ENCODE data around the gene JAML. TPM values are rescaled to one million over a fixed set of nuclear protein-coding genes. Genes with fewer than 3 reads are reported as not detected.

Gene JAML
- total and polyA plus RNA-seq, 2 of the 4 experiments (the other 2 are of a cell fraction), result not detected

DNA sequence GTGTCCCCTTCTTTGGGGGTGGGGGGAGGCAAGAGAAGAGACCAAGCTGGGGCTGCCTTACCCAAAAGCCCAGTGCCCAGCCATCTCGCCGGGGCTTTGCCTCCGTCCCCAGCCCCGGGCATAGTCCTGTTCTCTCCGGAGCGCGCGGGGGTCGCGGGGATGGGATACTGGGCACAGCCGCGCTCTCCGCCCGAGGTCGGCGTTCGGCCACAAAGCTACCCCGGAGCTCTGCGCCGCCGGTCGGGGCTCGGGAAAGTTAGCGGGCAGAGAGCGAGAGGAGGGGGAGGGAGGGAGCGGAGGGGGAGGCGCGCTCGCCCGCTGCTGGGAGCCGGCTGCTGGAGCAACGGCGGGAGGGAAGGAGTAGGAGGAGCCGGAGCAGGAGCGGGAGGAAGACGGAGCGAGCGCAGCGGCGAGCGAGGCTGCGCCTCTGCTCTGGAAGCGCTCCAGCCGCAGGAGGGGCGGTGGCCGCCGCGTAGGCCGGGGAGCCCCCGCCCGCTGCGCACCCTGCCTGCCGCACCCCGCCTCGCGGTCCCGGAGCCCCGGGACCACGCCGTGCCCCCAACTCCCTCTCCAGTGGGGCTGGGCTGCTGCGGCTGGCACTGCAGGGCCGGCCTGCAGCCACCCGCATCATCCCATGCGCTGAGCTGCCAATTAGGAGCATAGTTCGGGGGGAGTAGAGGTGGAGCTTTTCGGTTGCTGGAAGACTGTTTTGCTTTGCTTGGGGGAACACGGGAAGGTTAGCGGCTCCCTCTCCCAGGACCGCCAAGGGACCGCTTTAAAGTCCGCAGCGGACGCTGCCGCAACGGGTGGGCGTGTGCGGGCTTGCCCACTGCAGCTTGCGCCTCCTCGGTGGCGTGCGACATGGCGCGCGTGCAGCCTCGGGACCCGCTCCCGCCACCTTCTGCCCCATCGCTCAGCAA is 72.0 kb downstream of the JAML start, which contains the start of gene SCN4B:
Gene SCN4B, minus strand, starts transcription at position 272 of the 920 bp plus-strand sequence. Its CDS starts 150 bp downstream, at position 122.
- dilution Hi-C loops (cut with HindIII; ENCODE audit: low sequenced_read_pairs, unreplicated experiment) (no loop called here), in situ Hi-C loops (cut with MboI; ENCODE audit: low sequenced_read_pairs) (no loop called here), intact Hi-C loops (cut with micrococcal nuclease) (no loop called here)
- H4K20me1 ChIP-seq (ENCODE audit: insufficient read depth, low read length), result no peaks in the 10 kb centered on the region
- no peaks in the 10 kb centered on the region for H3K36me3 ChIP-seq (ENCODE audit: control insufficient read depth, insufficient read depth, low read length)
- H3K27ac ChIP-seq (ENCODE audit: insufficient read depth, low read length), result no peak within 1 kb of the TSS
- no peak within 1 kb of the TSS for H4K8ac ChIP-seq (ENCODE audit: low read depth in 2 of 2, low read length in 2 of 2)
- no peaks in the 10 kb centered on the region for H3K9me1 ChIP-seq (ENCODE audit: insufficient read depth, low read length)
- no peak within 1 kb of the TSS for H2AK5ac ChIP-seq (ENCODE audit: low read depth, low read length)
- no peak within 1 kb of the TSS for H3K14ac ChIP-seq (replicated peaks; ENCODE audit: low read depth, low read length)
- no peaks in the 10 kb centered on the region for H3K79me1 ChIP-seq (ENCODE audit: low read depth in 1 of 2, low read length in 2 of 2)
- H3K4me2 ChIP-seq (ENCODE audit: low read depth, low read length), result peak within 1 kb of the TSS; percentile 93
- H3K9ac ChIP-seq (ENCODE audit: low read depth, low read length), result peak within 1 kb of the TSS; percentile 12; the same call in 1 of the 2 replicates
- no peaks in the 10 kb centered on the region for H3K9me3 ChIP-seq (ENCODE audit: control insufficient read depth, insufficient read depth, low read length)
- no peak within 1 kb of the TSS for H2BK5ac ChIP-seq (ENCODE audit: low read depth, low read length, poor library complexity, severe bottlenecking)
- no TSS peak for BruUV-seq (replicated peaks)
- H4K5ac ChIP-seq (ENCODE audit: low read depth, low read length), result no peak within 1 kb of the TSS
- peaks cover 76% of the 10 kb centered on the region for H3K27me3 ChIP-seq (ENCODE audit: control insufficient read depth, insufficient read depth, low read length)
- peak within 1 kb of the TSS; percentile 78 for H2AFZ ChIP-seq (replicated peaks; ENCODE audit: low read length, poor library complexity)
- H2BK15ac ChIP-seq (ENCODE audit: low read depth, low read length), result no peak within 1 kb of the TSS
- peak within 1 kb of the TSS; percentile 39 for H3K4me3 ChIP-seq (ENCODE audit: insufficient read depth, low read depth, low read length)
- DNase-seq, result peak; percentile 20
- no peak within 1 kb of the TSS for H3K56ac ChIP-seq (ENCODE audit: extremely low read depth, insufficient read depth, low read length)
- no peak for TF ChIP-seq USF2 (IDR thresholded peaks at IDR 0.05; ENCODE audit: low read depth, low read length)
- TF ChIP-seq MXI1 (IDR thresholded peaks at IDR 0.05; ENCODE audit: borderline replicate concordance, low read depth, low read length), result no peak
- TF ChIP-seq CHD1 (IDR thresholded peaks at IDR 0.05; ENCODE audit: low read depth, low read length), result no peak
- TF ChIP-seq MAZ (IDR thresholded peaks at IDR 0.05; ENCODE audit: borderline replicate concordance, low read depth, low read length), result peak; percentile 48; the same call in 1 of the 2 replicates
- no peak within 1 kb of the TSS for H3K4ac ChIP-seq (ENCODE audit: low read depth, low read length)
- H2BK120ac ChIP-seq (ENCODE audit: low read depth, low read length), result no peak within 1 kb of the TSS
- no peak within 1 kb of the TSS for H2BK20ac ChIP-seq (ENCODE audit: low read depth, low read length)
- CTCF ChIA-PET, result no interaction called here
- H3K18ac ChIP-seq (ENCODE audit: low read depth, low read length), result no peak within 1 kb of the TSS
- POLR2A ChIA-PET (ENCODE audit: unreplicated experiment), result interaction anchor here (0.6 kb wide), 1 partner anchor 10 kb away, joined by 5 read pairs; no protein-coding TSS in a partner anchor
- H2AK9ac ChIP-seq (replicated peaks; ENCODE audit: low read depth, low read length, poor library complexity), result peak within 1 kb of the TSS; percentile 31
- H4K91ac ChIP-seq (ENCODE audit: insufficient read depth, low read depth, low read length), result no peak within 1 kb of the TSS
- peak; percentile 95 for ATAC-seq (ENCODE audit: low read depth)
- peak within 1 kb of the TSS; percentile 36; the same call in 1 of the 2 replicates for H3K23ac ChIP-seq (ENCODE audit: low read depth, low read length)
- WGBS, 2 experiments (ENCODE audit: extremely low coverage in 2 of 2, insufficient read length in 1 of 2), result 2% methylated on average over 40 of the region's 88 CpGs; no CpG with 5 or more reads in 1 of the 2 experiments
- H3K4me1 ChIP-seq (ENCODE audit: control insufficient read depth, insufficient read depth, low read length), result no peaks in the 10 kb centered on the region; the same call in 1 of the 2 replicates
